GM18870 (cell line): ENCODE measurements around the gene ZMIZ1.
A peak's percentile ranks its signal among the peaks of the same experiment; 100 is the strongest.

Source experiments
- ATAC-seq: cut with Tn5 transposase; IDR thresholded peaks from one replicate; pipeline ENCODE4 v1.9.1; 2021; ENCODE audit warnings: moderate library complexity; ENCODE audit not compliant: unreplicated experiment

Gene ZMIZ1

DNA sequence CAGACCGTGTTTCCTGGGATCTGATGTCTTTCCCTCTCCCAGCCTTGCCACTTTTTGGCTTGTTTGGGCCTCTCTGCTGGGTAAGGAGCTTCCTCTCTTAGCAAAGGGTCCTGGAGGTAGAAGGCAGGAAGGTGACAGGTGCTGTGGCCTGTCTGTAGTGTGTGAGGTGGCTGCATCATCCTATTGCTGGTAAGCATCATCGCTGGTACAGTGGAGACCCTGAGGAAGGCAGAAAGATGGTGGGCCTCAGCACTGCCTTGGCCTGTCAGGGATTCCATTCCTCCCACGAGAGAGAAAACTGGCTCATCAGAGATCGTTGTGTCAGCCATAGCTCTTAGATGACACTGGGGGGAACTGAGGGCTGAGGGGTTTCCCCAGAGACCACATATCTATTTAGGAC is 46.5 kb downstream of the ZMIZ1 start:
- no peak for ATAC-seq

DNA sequence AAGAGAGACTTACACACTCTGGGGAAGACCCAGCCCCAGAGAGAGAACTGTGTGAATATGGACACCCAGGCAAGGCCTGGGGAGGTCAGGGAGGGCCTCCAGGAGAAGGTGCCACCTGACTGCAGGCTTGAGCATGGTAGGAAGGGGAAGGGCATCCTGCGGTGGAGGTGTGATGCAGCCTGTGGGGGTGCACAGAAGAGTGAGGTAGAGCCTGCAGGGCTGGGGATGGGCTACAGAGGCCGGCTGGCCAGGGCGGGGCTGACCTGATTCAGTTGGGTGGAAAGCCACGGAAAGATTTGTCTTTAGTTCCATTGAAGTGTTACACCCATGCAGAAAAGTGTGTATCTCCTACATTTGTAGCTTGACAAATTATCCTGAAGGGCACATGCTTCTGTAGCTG is 47.6 kb downstream of the ZMIZ1 start:
- ATAC-seq, result peak; percentile 20

DNA sequence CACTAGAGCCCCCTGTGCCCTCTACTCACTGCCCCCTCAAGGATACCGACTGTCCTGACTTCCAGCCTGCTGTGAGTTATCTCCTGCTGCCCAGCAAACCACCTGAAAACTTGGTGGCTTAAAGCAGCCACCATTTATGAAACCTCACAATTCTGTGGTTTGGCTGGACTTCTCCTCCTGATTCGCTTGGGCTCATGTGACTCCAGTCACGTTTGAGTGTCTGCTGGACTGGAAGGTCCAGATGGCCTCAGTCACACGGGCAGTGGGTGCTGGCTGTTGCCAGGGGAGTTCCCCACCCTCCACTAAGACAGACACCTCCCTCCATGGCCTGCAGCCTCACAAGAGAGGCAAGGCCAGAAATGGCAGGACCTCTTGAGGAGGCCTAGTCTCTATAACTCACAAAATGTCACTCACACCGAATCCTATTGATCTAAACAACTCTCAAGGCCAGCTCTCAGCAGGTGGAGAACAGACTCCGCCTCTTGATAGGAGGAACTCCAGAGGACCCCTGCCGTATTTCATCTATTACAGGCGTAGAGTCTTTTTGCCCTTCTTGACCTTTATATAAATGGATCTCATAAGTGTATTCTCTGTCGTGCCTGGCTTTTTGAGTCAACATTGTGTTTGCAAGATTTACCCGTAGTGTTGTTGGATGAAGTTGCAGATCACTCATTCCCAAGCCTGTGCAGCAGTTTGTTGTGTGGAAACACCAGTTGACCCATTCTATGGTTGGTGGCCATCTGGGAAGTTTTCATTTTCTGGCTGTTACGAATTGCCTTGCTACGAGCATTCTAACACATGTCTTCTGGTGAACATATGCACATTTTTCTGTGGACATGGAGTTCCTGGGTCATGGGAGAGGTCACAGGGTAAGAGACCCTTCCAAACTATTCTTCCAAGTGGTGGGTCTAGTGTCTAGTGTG is 48.3 kb downstream of the ZMIZ1 start:
- ATAC-seq, result peak; percentile 63

DNA sequence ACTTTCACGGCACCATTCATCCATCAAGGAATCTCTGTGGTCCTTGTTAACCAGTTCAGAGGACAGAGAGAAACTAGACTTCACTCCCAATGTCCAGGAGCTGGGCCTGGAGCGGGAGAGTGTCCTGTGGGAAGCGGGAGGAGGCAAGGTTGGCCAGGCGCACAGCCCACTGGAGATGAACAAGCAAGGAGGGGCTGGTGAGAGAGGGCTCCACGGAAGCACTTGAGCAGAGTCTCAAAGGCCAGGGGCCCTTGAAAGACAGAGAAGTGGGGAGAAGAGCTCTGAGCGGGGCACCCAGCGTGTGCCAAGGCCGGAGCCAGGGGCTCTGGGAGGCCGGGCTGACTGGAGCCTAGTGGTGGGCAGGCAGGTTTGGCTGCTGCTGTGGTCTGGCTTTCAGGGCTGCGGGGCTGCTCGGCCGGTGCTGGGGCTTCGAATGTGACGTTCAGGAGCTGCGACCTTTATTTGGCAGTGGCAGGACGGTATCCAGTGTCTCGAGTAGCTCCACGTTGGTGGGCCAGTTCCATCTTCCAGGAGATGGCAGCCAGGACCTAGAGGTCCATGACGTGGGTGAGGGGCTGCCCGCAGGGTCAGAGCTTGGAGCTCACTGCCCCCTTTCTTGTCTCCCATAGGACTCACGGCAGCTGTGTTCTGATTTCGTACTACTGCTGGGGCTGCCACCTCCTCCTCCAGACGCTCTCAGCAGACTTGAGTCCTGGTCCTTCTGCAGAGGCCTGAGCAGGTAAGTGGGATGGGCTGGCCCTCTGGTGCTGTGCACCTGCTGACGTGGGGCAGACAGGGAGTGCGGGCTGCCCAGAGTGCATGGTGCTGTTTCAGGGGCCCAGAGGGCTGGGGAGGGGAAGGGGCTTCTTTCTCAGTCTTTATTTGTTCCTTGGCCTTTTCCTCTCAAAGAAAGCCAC is 49.8 kb downstream of the ZMIZ1 start:
- no peak for ATAC-seq

DNA sequence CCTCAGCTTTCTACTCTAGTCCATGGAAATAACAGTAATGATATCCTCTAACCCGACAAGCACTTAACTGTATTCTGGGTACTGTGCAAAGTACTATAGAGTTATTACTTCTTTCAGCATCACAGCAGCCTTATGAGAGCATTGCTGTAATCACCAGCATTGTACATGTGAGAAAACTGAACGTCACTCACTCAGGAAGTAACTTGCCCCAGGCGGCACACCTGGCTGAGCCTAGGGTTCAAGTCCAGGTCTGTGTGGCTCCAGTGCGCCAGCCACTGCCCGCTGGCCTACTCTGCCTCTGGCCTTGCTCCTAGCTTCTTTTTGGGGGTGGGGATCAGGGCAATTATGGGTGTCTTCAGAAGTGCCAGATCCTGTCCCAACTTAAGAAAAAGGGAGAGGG is 50.5 kb downstream of the ZMIZ1 start:
- no peak for ATAC-seq

DNA sequence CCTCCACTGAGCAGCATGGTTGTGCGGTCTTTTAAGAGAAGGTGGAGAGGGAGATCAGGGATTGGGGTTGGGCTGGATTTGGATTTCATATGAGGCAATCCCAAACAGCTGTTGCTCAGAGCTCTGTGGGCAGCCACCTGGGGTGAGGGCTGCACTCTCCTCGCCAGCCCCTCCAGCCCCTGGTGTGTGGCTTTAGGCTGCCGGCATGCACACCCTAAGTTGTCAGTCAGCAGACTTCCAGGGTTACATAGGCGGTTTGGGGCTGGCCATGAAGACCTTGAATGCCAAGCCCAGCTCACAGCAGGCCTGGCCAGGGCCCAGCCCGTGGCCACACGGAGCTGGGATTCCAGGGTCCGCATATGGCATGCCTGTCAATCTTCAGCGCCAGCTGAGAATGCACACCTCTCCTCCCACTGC is 54.8 kb downstream of the ZMIZ1 start:
- ATAC-seq, result no peak

DNA sequence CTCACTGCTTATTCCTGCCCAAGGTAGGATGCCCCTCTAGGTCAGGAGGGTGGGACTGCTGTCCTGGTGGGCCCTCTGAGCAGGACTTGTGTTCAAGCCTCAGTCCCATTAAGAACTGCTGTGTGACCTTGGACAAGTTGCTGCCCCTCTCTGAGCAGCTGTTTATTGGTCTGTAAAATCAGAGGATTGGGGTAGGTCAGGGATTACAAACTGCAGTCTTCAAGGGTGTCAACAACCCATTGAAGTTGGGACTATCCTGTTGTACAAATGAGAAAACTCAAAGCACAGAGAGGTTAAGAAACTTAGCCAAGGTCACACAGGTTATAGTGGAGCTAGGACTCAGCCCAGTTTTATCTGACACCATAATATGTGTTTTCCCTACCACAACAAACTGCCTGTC is 55.3 kb downstream of the ZMIZ1 start:
- ATAC-seq, result no peak

DNA sequence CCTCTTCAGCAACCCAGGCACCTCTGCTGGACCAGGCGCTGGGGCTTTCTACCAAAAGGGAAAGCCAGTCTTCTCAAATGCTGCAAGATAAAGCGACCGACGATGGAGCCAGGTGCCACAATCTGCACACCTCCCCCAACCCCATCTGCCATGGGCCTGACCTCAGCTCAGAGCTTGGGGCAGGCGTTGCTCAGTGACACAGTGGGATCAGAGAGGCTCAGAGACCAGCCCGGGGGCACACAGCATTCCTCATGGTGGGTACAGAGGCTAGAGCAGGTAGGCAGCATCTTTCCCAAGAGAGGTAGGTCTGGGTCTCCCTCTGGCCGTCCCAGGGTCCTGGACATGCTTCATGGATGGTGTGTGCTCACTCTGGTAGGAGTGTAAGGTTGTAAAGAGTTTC is 56.3 kb downstream of the ZMIZ1 start:
- no peak for ATAC-seq

DNA sequence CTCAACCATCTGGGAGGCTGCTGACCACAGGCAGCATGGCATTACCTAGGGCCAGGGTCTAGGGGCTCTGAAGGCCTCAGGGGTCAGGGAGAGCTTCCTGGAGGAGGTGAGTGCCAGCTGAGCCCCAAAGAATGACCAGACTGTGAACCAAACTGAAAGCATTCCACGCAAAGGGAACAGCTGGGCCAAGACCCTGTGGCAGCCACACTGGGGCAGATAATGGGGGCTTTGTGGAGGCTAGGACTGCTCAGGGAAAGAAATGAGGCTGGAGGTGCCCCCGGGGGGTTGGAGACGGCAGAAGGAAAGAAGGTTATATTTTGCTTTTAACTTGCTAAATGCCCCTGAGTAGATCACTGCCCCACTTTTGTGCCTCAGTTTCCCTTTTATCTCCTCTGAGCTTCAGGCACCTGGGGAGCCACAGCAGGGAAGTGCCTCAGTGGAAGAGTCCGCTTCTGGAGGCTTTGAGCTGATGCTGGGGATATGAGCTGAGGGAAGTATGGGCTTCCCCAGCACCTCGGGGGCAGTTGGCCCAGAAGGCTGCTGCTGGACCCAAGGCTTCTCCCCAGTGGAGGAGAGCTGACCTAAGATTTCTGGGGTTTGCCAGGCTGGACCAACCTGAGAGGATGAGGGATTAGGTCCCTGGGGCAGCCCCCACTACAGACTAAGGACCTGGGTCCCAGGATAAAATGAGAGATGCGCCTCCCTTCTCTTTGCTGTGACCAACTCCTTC is 57.8 kb downstream of the ZMIZ1 start:
- ATAC-seq, result no peak

DNA sequence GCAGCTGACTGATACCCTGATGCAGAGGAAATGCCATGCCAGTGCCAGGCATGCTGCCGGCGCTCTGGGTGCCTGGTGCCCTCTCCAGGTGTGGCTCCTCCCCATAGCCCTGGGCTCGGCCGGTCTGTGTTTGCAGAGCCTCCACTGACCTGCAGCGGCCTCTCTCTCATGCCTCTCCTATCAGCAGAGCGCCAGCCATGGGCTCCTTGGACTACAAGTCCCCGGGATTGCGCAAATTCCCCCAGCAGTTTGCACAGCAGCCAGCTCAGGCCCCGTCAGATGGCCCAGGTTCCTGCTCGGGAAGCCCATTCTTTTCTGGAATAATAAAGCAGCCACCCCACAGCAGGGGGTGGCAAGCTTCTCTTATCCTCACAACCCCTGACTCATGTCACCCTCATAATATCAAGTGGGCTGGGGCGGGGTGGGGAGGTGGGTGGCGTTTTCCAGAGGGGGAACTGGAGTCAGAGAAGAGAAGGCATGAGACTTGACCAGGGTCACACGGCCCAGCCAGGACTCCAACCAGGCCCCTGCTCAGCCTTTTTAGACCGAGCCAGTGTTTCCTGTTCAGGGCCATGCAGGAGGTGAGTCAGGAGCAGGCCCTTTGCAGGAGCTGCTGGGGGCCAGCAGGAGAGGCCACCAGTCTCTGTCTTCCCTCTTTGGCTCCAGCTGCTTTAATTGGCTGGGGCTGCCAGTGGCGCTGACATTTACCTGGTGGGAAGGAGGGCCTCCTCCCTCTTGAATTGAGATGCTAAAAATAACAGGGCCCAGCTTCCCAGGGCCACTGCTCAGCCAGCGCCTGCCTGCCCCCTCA is 58.6 kb downstream of the ZMIZ1 start:
- ATAC-seq, result no peak

DNA sequence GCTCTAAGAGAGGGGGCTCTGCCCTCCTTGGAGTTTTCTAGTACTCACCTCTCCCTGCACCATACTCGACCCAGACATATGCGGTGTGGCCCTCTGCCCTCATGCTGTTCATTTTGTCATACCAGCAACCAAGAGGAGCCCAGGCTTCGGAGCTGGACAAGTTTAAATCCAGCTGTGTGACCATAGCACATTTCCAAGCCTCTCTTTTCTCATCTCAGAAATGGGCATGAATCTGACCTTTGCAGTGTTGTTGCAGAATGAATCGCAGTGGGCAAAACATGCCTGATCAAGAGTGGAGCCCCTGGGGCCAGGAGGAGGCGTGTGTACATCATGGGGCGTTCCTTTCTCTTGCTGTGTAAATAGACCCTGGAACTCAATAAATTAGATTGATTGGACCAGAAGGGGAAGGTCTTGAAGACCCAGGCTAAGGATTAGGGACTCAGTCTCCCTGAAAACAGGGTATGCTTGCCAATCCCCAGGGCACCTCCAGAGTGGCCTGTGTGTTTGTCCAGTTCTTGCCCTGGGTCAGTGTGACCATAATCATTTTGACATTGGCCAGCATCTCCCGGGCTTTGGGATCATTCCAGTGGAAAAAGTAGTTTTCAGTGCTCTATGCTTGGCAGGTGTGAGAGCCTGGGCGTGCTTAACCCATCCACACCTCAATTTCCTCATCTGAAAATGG is 59.6 kb downstream of the ZMIZ1 start:
- no peak for ATAC-seq

DNA sequence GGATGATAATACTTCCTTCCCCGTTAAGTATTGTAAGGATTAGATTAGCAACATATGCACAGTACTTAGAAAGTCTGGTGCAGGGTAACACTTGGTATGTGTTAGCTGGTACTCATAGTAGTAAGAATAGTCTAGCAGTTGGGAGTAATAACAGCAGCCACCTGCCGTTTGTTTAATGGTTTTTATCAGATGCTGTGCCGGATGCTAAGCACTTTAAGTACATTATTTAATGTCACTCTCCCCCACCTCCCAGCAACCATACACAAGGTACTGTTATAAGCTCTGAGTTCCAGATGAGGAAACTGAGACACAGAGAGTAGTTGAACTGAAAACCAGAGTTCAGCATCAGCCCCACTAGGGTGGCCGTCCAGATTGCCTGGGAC is 60.1 kb downstream of the ZMIZ1 start:
- ATAC-seq, result no peak

DNA sequence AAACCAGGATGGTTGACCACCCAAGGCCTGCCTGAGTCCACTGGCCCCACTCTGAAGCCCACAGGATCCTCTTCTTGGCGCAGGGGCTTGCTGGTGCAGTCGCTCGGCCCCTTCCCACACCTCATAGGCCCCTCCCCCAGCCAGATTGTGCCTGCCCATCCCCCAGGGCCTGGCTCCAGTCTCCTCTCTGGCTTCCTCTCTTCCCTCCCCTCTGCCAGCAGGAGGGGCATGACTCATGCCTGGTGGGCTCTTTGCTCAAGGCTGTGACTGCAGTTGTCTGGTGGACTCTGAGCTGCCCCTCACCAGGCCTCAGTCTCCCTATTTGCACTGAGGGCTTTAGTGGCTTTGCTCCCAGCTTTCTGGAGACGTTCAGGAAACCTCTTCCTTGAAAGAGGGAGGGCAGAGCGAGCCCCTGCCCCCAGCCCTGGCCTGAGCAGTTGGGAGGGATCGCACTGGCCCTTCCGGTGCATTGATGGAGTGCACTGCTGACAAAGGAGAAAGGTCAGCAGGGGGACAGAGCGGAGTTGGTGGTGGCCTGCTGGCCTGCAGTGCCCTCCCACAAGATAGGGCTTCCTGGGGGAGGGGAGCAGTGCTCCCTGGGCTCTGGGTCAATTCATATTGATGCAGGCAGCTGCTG is 60.7 kb downstream of the ZMIZ1 start:
- no peak for ATAC-seq

DNA sequence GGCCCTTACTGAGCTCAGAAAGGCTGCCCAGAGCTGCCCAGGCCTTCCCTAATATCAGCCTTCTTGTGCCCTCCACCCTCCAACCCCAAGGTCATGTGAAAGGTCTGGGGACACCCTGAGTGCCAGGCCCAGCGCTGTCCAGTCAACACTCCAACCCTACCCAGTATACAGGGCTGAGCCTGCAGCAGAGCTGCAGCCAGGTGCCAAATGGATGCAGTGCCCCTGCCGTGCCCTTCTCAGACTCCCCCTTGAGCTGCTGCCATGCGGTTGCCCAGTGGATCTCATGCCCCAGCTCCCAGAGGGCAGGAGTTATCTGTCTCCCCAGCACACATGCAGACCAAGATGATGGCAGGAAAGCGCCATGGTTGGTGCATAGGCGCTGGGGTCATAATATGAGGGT is 61.5 kb downstream of the ZMIZ1 start:
- ATAC-seq, result no peak

DNA sequence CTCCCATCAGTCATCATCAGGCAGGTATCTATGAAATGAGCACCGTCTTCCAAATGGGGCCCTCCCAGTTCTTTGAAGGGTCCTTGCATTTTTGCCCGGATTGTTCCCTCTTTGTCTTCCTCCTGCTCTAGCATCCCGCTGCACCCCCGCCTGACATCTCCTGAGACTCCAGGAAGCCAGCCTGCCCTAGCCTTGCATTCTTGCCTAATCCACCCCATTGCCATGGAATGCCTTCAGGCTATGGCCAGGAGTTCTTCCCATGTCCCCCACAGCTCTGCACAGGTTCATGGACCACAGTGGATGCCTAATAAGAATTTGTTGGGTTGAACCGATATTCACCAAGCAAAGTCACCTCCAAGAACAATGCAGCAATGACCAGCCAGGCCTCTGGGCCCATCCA is 62.1 kb downstream of the ZMIZ1 start:
- ATAC-seq, result no peak

DNA sequence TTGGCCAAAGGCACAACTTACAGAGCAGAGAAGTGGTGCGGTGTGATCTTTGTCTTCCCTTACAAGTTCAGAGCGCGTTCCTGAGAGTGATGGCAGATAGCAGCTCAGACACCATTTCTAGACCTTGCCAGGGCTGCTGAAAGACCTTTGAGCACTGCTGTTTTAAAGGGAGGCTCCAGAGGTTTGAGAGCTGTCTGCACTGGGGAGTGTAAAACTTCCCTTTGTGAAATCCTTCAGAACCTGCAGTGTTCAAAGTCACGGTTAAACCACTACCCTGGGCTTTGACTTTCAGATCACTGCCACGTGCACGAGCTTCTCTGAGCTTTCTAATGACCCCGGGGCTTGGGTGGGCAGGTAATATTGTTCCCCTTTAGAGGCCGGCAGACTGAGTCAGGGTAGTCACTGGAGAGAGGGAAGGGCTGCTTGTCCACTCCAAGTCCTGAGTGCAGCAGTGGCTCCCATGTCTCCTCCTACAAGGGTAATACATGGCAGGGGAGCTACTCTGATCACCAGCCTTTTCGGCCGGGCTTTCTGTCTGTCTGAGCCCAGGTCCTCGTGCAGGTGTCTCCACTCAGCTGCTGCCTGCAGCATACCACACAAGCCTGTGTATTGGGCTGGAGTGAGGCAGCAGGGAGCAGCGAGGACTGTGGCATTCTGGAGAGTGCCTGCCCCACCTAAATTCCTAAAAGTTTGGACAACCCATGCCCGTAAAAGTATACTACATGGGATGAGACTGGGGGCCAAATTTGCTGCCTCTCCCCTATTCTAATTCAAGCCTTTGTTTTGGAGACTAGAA is 63.3 kb downstream of the ZMIZ1 start:
- ATAC-seq, result no peak

DNA sequence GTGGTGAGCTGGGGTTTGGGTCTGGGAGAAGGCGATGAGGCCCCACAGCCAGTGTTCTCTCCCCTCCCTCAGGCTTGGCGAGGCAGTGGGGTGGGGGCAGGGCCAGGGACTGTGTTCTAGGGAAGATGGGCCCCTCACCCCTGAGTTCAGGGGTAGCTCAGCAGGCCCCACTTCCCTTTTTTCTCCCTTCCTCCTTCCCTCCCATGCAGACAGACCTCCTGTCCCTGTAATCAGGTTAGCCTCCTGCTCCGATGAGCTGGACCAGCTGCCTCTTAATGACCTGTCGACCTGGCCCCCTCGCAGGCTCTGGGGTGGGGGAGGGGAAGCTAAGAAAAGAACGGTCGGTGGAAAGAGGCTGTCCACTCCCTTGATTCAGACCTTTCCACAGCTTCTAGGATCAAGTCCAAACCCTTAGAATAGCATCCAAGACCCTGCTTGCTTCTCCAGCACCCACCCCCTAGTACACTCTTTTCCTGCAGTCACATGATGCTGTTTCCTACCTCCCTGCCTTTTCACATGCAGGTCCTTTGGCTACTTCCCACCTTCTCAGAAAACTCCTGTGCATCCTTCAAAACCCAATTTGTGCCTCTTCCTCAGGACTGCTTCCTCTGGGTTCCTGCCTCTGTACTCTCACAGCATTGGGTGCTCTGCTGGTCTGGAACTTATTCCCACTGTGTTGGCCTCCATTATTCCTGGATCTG is 64.1 kb downstream of the ZMIZ1 start:
- ATAC-seq, result no peak

DNA sequence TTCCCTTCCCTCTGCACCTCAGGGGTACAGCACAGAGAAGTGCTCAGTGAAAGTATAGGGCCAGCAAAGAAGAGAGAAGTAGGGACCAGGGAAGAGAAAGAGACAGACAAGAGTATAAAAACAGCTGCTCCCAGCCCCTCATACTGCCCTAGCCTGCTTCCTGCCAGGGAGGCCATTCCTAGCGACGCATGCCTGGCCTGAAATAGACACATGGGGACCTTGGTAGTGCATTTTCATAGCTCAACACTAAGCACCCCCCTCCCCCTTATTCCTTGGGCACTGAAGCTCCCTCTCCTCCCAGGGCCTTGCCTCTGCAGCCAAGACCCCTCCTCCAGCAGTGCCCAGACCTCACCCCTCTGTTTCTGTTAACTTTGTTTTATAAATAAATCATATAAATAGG is 64.7 kb downstream of the ZMIZ1 start:
- ATAC-seq, result no peak
